ENCODE measurements around the gene SUV39H2.
"Not testable (repeated sequence)": the region's sequence is repeated elsewhere in the genome, so short reads cannot be mapped to it uniquely, and the experiment has no call there.

The SUV39H2 gene

DNA sequence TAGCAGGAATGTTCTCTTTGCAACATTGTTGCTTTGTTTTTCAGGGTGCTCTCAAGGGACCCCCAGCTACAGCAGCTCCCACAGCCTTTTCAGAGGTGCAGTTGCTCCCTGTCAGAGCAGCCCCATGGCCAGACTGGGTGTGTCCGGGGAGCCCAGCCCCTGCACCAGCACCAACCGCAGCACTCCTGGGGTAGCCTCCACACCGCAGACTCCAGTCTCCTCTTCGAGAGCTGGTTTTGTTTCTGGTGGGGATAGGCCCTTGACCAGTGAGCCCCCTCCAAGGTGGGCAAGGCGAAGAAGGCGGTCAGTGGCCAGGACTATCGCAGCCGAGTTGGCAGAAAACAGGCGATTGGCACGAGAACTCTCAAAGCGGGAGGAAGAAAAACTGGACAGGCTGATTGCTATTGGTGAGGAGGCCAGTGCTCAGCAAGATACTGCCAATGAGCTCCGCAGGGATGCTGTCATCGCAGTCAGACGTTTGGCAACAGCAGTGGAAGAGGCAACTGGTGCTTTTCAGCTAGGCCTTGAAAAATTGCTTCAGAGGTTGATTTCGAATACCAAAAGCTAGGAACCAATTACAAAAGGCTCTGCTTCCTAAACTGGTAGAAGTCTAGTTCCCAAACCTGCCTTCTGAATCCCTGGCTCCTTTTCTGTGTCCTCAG is 35.2 kb upstream of the SUV39H2 start:
- Histone ChIP-seq H3K36me3 (ENCODE audit: control insufficient read depth, insufficient read depth, low read length) (peaks cover 18% of the 10 kb centered on the region), H3K4me3 (ENCODE audit: low read length) (no peak overlapping the region), H3K4me1 (ENCODE audit: control insufficient read depth, insufficient read depth, low read length) (no peaks in the 10 kb centered on the region), H3K27me3 (ENCODE audit: control insufficient read depth, insufficient read depth, low read length) (no peaks in the 10 kb centered on the region), H3K27ac (ENCODE audit: low read length) (no peak overlapping the region), H3K9me3 (ENCODE audit: control insufficient read depth, insufficient read depth, low read length) (no peaks in the 10 kb centered on the region)
- no CpG with 5 or more reads among the region's 15 CpGs for whole genome bisulfite sequencing (ENCODE audit: insufficient coverage, insufficient read length)
- DNase-seq (ENCODE audit: low read depth, low spot score), result no peak

DNA sequence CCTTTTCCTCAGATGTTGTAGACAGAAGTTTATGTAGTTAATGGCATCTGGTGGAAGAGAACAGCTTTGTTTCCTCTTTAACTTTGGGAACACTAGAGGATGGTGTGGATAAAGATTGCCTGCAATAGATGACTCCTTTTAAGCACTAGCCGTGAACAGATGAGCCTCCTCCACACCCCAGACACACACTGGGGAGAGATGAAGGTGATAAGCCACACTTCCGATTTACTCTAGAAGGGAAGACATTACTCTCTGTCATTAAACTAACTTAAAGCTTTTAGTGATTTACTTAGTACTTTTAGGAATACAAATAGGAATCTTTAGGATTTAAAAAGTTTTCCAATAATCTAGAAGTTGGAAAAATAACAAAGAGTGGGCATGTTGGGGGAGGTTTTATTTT is 33.7 kb upstream of the SUV39H2 start:
- H3K9me3 ChIP-seq (ENCODE audit: control insufficient read depth, insufficient read depth, low read length), result no peaks in the 10 kb centered on the region
- no peaks in the 10 kb centered on the region for H3K27me3 ChIP-seq (ENCODE audit: control insufficient read depth, insufficient read depth, low read length)
- no peak overlapping the region for H3K4me3 ChIP-seq (ENCODE audit: low read length)
- peaks cover 18% of the 10 kb centered on the region for H3K36me3 ChIP-seq (ENCODE audit: control insufficient read depth, insufficient read depth, low read length)
- no peaks in the 10 kb centered on the region for H3K4me1 ChIP-seq (ENCODE audit: control insufficient read depth, insufficient read depth, low read length)
- H3K27ac ChIP-seq (ENCODE audit: low read length), result no peak overlapping the region
- no peak for DNase-seq (ENCODE audit: low read depth, low spot score)
- WGBS (ENCODE audit: insufficient coverage, insufficient read length), result no CpG with 5 or more reads among the region's 2 CpGs

DNA sequence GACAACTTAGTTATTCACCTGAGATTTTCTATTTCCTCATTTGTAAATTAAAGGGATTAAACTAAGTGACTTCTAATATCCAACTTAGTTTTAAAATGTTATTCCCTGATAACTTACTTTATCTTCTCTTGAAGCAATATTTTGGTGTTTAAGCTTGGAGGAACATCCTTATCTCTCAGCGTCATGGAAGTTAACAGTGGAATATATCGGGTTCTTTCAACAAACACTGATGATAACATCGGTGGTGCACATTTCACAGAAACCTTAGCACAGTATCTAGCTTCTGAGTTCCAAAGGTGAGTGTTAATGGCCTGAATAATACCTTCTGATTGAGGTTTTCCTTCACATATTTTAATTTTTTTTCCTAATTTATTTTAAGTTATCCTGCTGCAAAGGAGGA is 26.4 kb upstream of the SUV39H2 start:
- H3K27ac ChIP-seq (ENCODE audit: low read length), result no peak overlapping the region
- no CpG with 5 or more reads among the region's 3 CpGs for WGBS (ENCODE audit: insufficient coverage, insufficient read length)

DNA sequence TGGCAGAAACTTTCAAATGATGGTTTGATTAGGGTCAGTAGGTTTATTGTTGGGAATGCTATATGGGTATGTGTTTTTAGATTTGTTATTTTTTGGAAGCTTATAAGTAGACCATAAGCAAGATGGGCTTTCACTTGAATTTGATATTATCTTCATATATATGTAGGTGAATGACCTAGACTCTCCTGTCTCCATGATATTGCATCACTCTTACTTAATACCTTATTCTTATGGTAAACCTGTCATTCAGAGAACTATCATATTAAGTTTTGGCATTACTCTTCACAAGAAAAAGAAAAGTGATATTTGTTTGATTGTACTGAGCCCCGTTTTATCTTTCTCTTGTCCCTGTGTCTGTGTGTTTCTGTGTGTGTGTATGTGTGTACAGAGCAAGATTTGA is 23.2 kb upstream of the SUV39H2 start:
- Histone ChIP-seq H3K9me3 (ENCODE audit: control insufficient read depth, insufficient read depth, low read length) (no peaks in the 10 kb centered on the region), H3K4me3 (ENCODE audit: low read length) (no peak overlapping the region), H3K27ac (ENCODE audit: low read length) (no peak overlapping the region), H3K27me3 (ENCODE audit: control insufficient read depth, insufficient read depth, low read length) (no peaks in the 10 kb centered on the region), H3K36me3 (ENCODE audit: control insufficient read depth, insufficient read depth, low read length) (no peaks in the 10 kb centered on the region), H3K4me1 (ENCODE audit: control insufficient read depth, insufficient read depth, low read length) (no peaks in the 10 kb centered on the region)
- WGBS (ENCODE audit: insufficient coverage, insufficient read length), result no CpG with 5 or more reads among the region's 1 CpG
- no peak for DNase-seq (ENCODE audit: low read depth, low spot score)

More for the DNA sequence above, 26.4 kb upstream of the SUV39H2 start:
- Histone ChIP-seq H3K4me1 (ENCODE audit: control insufficient read depth, insufficient read depth, low read length) (no peaks in the 10 kb centered on the region), H3K9me3 (ENCODE audit: control insufficient read depth, insufficient read depth, low read length) (no peaks in the 10 kb centered on the region), H3K4me3 (ENCODE audit: low read length) (no peak overlapping the region), H3K27me3 (ENCODE audit: control insufficient read depth, insufficient read depth, low read length) (no peaks in the 10 kb centered on the region), H3K36me3 (ENCODE audit: control insufficient read depth, insufficient read depth, low read length) (no peaks in the 10 kb centered on the region)
- DNase-seq (ENCODE audit: low read depth, low spot score), result no peak

DNA sequence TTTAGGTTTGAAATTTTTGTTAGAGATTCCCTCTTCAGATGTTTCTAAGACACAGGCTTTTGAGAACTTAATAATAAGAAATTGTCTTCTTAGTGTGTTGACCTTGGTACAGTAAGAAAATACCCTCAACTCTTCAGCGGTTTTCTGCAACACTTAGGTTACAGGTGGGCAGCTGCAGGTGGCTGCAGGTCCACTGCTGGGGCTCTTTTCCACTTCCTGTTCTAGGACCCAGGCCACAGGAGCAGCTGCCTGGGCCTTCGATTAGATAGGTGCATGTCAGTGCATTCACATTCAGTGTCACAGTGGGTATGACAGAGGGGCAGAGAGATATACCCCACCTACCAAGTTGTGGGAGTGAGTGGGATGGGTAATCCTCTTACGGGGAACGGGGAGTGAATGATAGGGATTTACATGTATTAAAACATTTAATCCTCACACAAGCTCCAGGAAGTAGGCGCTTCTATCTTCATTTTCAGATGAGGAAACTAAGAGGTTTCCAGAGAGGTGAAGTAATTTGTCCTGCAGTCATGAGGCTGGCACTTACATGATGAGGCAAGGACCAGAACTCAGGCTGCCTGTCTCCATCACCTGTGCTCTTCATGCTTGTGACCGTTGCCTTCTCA is 20.2 kb upstream of the SUV39H2 start:
- Histone ChIP-seq H3K27ac (ENCODE audit: low read length) (no peak overlapping the region), H3K27me3 (ENCODE audit: control insufficient read depth, insufficient read depth, low read length) (no peaks in the 10 kb centered on the region), H3K9me3 (ENCODE audit: control insufficient read depth, insufficient read depth, low read length) (no peaks in the 10 kb centered on the region), H3K36me3 (ENCODE audit: control insufficient read depth, insufficient read depth, low read length) (no peaks in the 10 kb centered on the region), H3K4me3 (ENCODE audit: low read length) (no peak overlapping the region), H3K4me1 (ENCODE audit: control insufficient read depth, insufficient read depth, low read length) (no peaks in the 10 kb centered on the region)
- DNase-seq (ENCODE audit: low read depth, low spot score), result no peak
- WGBS (ENCODE audit: insufficient coverage, insufficient read length), result no CpG with 5 or more reads among the region's 6 CpGs

DNA sequence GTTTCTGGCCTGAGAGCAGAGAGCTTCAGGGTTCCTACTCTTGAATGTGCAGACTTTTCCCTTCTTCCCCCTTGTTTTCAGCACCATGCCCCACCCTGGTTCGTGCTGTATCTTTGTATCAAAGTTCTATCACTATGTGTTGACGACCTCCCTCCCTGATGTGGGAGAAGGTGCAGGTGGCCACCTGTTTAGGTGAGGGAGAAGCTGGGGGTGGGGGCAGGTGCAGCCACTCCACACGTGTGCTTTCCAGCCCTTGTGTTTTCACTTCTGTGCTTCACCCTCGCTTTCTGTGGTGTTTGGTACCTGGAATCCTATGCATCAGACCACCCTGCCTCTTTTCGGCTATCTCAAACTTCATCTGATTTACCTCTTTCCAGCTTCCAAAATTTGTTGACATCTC is 19.6 kb upstream of the SUV39H2 start:
- Histone ChIP-seq H3K4me1 (ENCODE audit: control insufficient read depth, insufficient read depth, low read length) (no peaks in the 10 kb centered on the region), H3K27me3 (ENCODE audit: control insufficient read depth, insufficient read depth, low read length) (no peaks in the 10 kb centered on the region), H3K27ac (ENCODE audit: low read length) (no peak overlapping the region), H3K9me3 (ENCODE audit: control insufficient read depth, insufficient read depth, low read length) (no peaks in the 10 kb centered on the region), H3K4me3 (ENCODE audit: low read length) (no peak overlapping the region), H3K36me3 (ENCODE audit: control insufficient read depth, insufficient read depth, low read length) (no peaks in the 10 kb centered on the region)
- no CpG with 5 or more reads among the region's 5 CpGs for WGBS (ENCODE audit: insufficient coverage, insufficient read length)
- DNase-seq (ENCODE audit: low read depth, low spot score), result no peak

DNA sequence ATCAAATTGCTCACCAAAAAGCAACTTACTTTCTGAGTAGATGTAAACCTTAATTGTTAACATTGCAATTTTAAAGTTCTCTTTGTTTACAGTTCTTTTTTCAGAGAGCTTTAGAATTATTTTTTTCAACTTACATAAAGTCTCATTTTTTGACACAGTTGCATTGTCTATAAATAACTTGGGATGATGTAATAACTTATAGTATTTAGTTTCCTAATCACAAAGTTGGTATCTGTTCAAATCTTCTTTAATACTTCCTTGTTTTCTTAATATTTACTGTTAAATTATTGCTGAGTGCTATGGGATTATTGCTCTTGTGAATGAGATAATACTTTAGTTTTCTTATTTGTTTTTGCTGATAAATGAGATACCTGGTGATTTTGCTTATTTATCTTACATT is 18.9 kb upstream of the SUV39H2 start:
- no peak for DNase-seq (ENCODE audit: low read depth, low spot score)
- Histone ChIP-seq H3K27ac (ENCODE audit: low read length) (no peak overlapping the region), H3K36me3 (ENCODE audit: control insufficient read depth, insufficient read depth, low read length) (no peaks in the 10 kb centered on the region)

DNA sequence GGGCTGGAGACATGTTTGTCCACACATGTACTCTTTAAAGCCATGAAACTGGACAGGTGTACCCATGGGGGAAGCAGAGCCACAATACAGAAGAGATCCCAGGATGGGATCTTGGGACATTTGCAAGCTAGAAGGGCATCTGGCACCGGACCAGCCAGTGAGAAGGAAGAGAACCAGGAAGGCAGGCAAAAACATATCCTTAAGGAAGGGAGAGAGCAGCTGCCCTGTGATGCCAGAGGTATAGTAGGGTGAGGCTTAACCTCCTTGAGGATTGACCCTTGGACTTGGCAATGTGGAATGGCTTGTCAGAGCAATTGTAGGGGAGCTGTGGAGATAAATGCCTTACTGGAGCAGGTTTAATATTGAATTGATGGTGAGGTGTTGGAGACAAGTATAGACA is 17.9 kb upstream of the SUV39H2 start:
- Histone ChIP-seq H3K36me3 (ENCODE audit: control insufficient read depth, insufficient read depth, low read length) (no peaks in the 10 kb centered on the region), H3K4me1 (ENCODE audit: control insufficient read depth, insufficient read depth, low read length) (no peaks in the 10 kb centered on the region)
- no CpG with 5 or more reads among the region's 1 CpG for WGBS (ENCODE audit: insufficient coverage, insufficient read length)

More for the DNA sequence above, 18.9 kb upstream of the SUV39H2 start:
- no peaks in the 10 kb centered on the region for H3K27me3 ChIP-seq (ENCODE audit: control insufficient read depth, insufficient read depth, low read length)
- H3K4me3 ChIP-seq (ENCODE audit: low read length), result no peak overlapping the region
- H3K4me1 ChIP-seq (ENCODE audit: control insufficient read depth, insufficient read depth, low read length), result no peaks in the 10 kb centered on the region
- H3K9me3 ChIP-seq (ENCODE audit: control insufficient read depth, insufficient read depth, low read length), result no peaks in the 10 kb centered on the region

DNA sequence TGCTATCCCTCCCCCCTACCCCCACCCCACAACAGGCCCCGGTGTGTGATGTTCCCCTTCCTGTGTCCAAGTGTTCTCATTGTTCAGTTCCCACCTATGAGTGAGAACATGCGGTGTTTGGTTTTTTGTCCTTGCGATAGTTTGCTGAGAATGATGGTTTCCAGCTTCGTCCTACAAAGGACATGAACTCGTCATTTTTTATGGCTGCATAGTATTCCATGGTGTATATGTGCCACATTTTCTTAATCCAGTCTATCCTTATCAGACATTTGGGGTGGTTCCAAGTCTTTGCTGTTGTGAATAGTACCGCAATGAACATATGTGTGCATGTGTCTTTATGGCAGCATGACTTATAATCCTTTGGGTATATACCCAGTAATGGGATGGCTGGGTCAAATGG is 14.2 kb upstream of the SUV39H2 start:
- not testable (repeated sequence) for H3K36me3 ChIP-seq (ENCODE audit: control insufficient read depth, insufficient read depth, low read length); H3K4me3 ChIP-seq (ENCODE audit: low read length); DNase-seq (ENCODE audit: low read depth, low spot score); H3K27ac ChIP-seq (ENCODE audit: low read length); H3K9me3 ChIP-seq (ENCODE audit: control insufficient read depth, insufficient read depth, low read length); H3K27me3 ChIP-seq (ENCODE audit: control insufficient read depth, insufficient read depth, low read length); H3K4me1 ChIP-seq (ENCODE audit: control insufficient read depth, insufficient read depth, low read length)
- WGBS (ENCODE audit: insufficient coverage, insufficient read length), result no CpG with 5 or more reads among the region's 6 CpGs

More for the DNA sequence above, 17.9 kb upstream of the SUV39H2 start:
- H3K27ac ChIP-seq (ENCODE audit: low read length), result no peak overlapping the region
- DNase-seq (ENCODE audit: low read depth, low spot score), result no peak
- no peaks in the 10 kb centered on the region for H3K9me3 ChIP-seq (ENCODE audit: control insufficient read depth, insufficient read depth, low read length)
- no peak overlapping the region for H3K4me3 ChIP-seq (ENCODE audit: low read length)
- H3K27me3 ChIP-seq (ENCODE audit: control insufficient read depth, insufficient read depth, low read length), result no peaks in the 10 kb centered on the region

DNA sequence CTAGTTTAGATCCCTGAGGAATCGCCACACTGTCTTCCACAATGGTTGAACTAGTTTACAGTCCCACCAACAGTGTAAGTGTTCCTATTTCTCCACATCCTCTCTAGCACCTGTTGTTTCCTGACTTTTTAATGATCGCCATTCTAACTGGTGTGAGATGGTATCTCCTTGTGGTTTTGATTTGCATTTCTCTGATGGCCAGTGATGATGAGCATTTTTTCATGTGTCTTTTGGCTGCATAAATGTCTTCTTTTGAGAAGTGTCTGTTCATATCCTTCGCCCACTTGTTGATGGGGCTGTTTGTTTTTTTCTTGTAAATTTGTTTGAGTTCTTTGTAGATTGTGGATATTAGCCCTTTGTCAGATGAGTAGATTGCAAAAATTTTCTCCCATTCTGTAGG is 13.8 kb upstream of the SUV39H2 start:
- not testable (repeated sequence) for H3K36me3 ChIP-seq (ENCODE audit: control insufficient read depth, insufficient read depth, low read length); H3K4me3 ChIP-seq (ENCODE audit: low read length); DNase-seq (ENCODE audit: low read depth, low spot score); H3K27me3 ChIP-seq (ENCODE audit: control insufficient read depth, insufficient read depth, low read length); H3K27ac ChIP-seq (ENCODE audit: low read length); H3K4me1 ChIP-seq (ENCODE audit: control insufficient read depth, insufficient read depth, low read length); H3K9me3 ChIP-seq (ENCODE audit: control insufficient read depth, insufficient read depth, low read length)
- WGBS (ENCODE audit: insufficient coverage, insufficient read length), result no CpG with 5 or more reads among the region's 3 CpGs
